ENCODE measurements around the gene COBL.

GRCh38 chr7:51223505-51223904 lies 93.1 kb downstream of the COBL start:
- TF ChIP-seq, protein P1, sequence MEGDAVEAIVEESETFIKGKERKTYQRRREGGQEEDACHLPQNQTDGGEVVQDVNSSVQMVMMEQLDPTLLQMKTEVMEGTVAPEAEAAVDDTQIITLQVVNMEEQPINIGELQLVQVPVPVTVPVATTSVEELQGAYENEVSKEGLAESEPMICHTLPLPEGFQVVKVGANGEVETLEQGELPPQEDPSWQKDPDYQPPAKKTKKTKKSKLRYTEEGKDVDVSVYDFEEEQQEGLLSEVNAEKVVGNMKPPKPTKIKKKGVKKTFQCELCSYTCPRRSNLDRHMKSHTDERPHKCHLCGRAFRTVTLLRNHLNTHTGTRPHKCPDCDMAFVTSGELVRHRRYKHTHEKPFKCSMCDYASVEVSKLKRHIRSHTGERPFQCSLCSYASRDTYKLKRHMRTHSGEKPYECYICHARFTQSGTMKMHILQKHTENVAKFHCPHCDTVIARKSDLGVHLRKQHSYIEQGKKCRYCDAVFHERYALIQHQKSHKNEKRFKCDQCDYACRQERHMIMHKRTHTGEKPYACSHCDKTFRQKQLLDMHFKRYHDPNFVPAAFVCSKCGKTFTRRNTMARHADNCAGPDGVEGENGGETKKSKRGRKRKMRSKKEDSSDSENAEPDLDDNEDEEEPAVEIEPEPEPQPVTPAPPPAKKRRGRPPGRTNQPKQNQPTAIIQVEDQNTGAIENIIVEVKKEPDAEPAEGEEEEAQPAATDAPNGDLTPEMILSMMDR (IDR thresholded peaks at IDR 0.05) = no peak
- no peak for TF ChIP-seq POLR2A (IDR thresholded peaks at IDR 0.05)

Data from right lobe of liver (tissue), 4 donors.